Adipocyte (in vitro differentiated cells): Measurements from ENCODE around the gene MTCP1.

Experiments used
- DNase-seq: peaks from one replicate; pipeline ENCODE4 v3.0.0-alpha.2; 2015; ENCODE audit warnings: low read depth
- H3K27me3 ChIP-seq: replicated peaks from 2 replicates; pipeline ENCODE4 v1.7.0; 2013; ENCODE audit warnings: mild to moderate bottlenecking, low read length, moderate library complexity; ENCODE audit not compliant: control insufficient read depth, insufficient read depth
- H3K36me3 ChIP-seq: 2 replicates; pipeline ENCODE4 v1.7.0; 2013; ENCODE audit warnings: low read length, mild to moderate bottlenecking, moderate library complexity; ENCODE audit not compliant: control insufficient read depth, insufficient read depth, severe bottlenecking
- H3K4me1 ChIP-seq: 2 replicates; pipeline ENCODE4 v1.7.0; 2013; ENCODE audit warnings: mild to moderate bottlenecking, low read length, moderate library complexity; ENCODE audit not compliant: control insufficient read depth, insufficient read depth
- H3K4me3 ChIP-seq: 2 replicates; pipeline ENCODE4 v1.7.0; 2013; ENCODE audit warnings: mild to moderate bottlenecking, low read length, moderate library complexity
- H3K9ac ChIP-seq: 2 replicates; pipeline ENCODE4 v1.7.0; 2013; ENCODE audit warnings: mild to moderate bottlenecking, low read length, moderate library complexity
- H3K9me3 ChIP-seq: 2 replicates; pipeline ENCODE4 v1.7.0; 2013; ENCODE audit warnings: mild to moderate bottlenecking, low read length, moderate library complexity; ENCODE audit not compliant: control insufficient read depth

Gene MTCP1

DNA sequence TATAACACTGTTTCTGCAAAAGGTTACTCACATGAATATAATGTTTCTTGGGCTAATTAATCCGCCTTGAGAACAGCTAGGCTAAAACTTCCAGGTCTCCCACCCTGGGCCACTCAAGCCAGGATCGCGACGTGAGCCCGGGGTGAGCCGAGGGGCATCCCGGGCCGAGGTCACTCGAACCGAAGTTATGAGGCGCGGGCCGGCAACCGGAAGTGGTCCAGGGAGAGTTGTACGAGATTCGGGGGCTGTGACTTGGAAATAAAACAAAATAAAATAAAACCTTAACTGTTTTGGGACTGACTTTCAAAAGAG lies 317 bp downstream of the MTCP1 start:
- Histone ChIP-seq H3K4me1 (peaks cover 27% of the 10 kb centered on the region), H3K9me3 (no peaks in the 10 kb centered on the region), H3K4me3 (peak overlapping the region; percentile 86), H3K36me3 (no peaks in the 10 kb centered on the region), H3K9ac (peak overlapping the region; percentile 87), H3K27me3 (no peaks in the 10 kb centered on the region)
- DNase-seq: peak; percentile 53

DNA sequence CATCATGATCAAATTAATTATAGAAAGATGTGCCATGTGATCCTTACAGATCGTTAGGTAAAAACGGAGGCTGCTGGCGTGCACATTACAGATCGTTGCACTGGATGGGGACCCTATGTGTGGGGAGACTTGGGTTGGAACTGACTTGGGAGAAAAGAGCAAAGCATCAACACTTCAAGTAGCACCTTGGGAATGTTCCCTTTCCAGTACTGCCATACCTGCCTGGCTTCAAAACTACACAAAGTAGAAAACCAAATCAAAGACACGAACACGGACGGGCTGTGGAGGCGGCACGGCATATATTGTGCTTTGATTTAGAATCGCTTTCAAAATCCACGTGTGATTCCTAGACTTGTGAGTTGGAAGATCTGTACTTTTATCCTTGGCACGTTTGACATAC lies 898 bp downstream of the MTCP1 start:
- Histone ChIP-seq H3K27me3 (no peaks in the 10 kb centered on the region), H3K4me1 (peaks cover 33% of the 10 kb centered on the region), H3K9me3 (no peaks in the 10 kb centered on the region), H3K36me3 (no peaks in the 10 kb centered on the region), H3K4me3 (peak overlapping the region; percentile 86), H3K9ac (peak overlapping the region; percentile 87)
- DNase-seq: no peak

GRCh38 chrX:155069414-155069813 lies 1.5 kb downstream of the MTCP1 start:
- no peak for DNase-seq
- no peaks in the 10 kb centered on the region for H3K27me3 ChIP-seq
- H3K9ac ChIP-seq: peak overlapping the region; percentile 87
- peaks cover 36% of the 10 kb centered on the region for H3K4me1 ChIP-seq
- no peaks in the 10 kb centered on the region for H3K9me3 ChIP-seq
- peak overlapping the region; percentile 86 for H3K4me3 ChIP-seq
- no peaks in the 10 kb centered on the region for H3K36me3 ChIP-seq

DNA sequence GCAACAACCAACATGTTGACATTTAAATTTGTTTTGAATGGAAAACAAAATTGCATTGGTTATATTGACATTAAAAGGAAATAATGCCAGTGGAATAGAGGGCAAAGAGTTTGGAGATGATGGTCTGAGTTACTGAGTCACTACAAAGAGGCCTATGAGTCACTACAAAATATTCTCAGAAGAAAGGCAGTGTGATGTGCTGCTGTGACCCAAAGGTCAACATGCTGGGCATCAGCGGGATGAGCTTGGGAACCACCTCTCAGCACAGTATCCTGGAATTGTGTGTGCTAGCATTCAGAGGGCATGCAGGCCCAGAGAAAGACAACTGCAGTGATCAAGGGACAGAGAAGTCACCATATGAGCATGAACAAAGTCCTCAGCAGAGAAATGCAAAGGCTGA lies 2.8 kb downstream of the MTCP1 start:
- DNase-seq: peak; percentile 49
- H3K4me1 ChIP-seq: peaks cover 36% of the 10 kb centered on the region

GRCh38 chrX:155065035-155065734 lies 5.8 kb downstream of the MTCP1 start:
- Histone ChIP-seq H3K9me3 (no peaks in the 10 kb centered on the region), H3K9ac (no peak overlapping the region), H3K36me3 (no peaks in the 10 kb centered on the region), H3K4me3 (no peak overlapping the region), H3K27me3 (no peaks in the 10 kb centered on the region), H3K4me1 (peaks cover 36% of the 10 kb centered on the region)
- DNase-seq: peak; percentile 24

More for the DNA sequence above, 2.8 kb downstream of the MTCP1 start:
- Histone ChIP-seq H3K4me3 (no peak overlapping the region), H3K27me3 (no peaks in the 10 kb centered on the region), H3K9me3 (no peaks in the 10 kb centered on the region), H3K9ac (no peak overlapping the region), H3K36me3 (no peaks in the 10 kb centered on the region)

GRCh38 chrX:155061760-155062159 lies 9.2 kb downstream of the MTCP1 start:
- no peak overlapping the region for H3K4me3 ChIP-seq
- H3K9me3 ChIP-seq: no peaks in the 10 kb centered on the region
- no peak overlapping the region for H3K9ac ChIP-seq
- peaks cover 16% of the 10 kb centered on the region for H3K4me1 ChIP-seq
- no peaks in the 10 kb centered on the region for H3K27me3 ChIP-seq
- no peaks in the 10 kb centered on the region for H3K36me3 ChIP-seq
- no peak for DNase-seq

- peak; percentile 74 for DNase-seq
- peaks cover 4% of the 10 kb centered on the region for H3K36me3 ChIP-seq
- H3K9me3 ChIP-seq: no peaks in the 10 kb centered on the region
- H3K9ac ChIP-seq: peak overlapping the region; percentile 20
- H3K4me1 ChIP-seq: peaks cover 5% of the 10 kb centered on the region
- H3K27me3 ChIP-seq: no peaks in the 10 kb centered on the region
- H3K4me3 ChIP-seq: peak overlapping the region; percentile 39
These were observed 13.8 kb downstream of the MTCP1 start for GRCh38 chrX:155056877-155057792.

DNA sequence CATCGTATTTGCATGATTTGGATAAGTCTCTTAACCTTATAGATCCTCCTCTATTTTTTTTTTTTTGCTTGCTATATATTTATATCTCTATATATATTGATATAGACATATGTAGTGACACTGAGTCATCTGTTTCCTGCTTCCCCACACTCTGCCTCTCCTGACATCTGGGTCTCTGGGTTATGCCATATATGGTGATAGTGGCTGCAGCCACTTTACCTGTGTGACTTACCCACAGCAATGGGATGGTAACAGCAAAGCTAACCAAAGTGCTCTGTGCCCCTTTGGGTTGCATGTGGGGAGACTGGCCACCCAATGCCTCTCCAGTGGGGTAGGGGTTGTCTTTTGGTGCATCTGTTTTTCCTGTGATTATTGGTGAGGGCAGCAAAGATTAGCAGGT lies 14.5 kb downstream of the MTCP1 start:
- Histone ChIP-seq H3K9ac (peak overlapping the region; percentile 20), H3K4me3 (no peak overlapping the region), H3K9me3 (no peaks in the 10 kb centered on the region), H3K4me1 (peaks cover 5% of the 10 kb centered on the region), H3K36me3 (peaks cover 10% of the 10 kb centered on the region), H3K27me3 (no peaks in the 10 kb centered on the region)
- DNase-seq: no peak

GRCh38 chrX:155055494-155055893 lies 15.4 kb downstream of the MTCP1 start:
- Histone ChIP-seq H3K36me3 (peaks cover 10% of the 10 kb centered on the region), H3K4me3 (no peak overlapping the region), H3K9me3 (no peaks in the 10 kb centered on the region), H3K4me1 (peaks cover 5% of the 10 kb centered on the region), H3K27me3 (no peaks in the 10 kb centered on the region), H3K9ac (no peak overlapping the region)
- no peak for DNase-seq

- DNase-seq: no peak
- Histone ChIP-seq H3K4me1 (peaks cover 5% of the 10 kb centered on the region), H3K9me3 (no peaks in the 10 kb centered on the region), H3K4me3 (no peak overlapping the region), H3K9ac (no peak overlapping the region), H3K27me3 (no peaks in the 10 kb centered on the region), H3K36me3 (peaks cover 10% of the 10 kb centered on the region)
These were observed 16.7 kb downstream of the MTCP1 start for GRCh38 chrX:155054255-155054654.

- H3K4me1 ChIP-seq: peaks cover 8% of the 10 kb centered on the region
- H3K9me3 ChIP-seq: no peaks in the 10 kb centered on the region
- H3K9ac ChIP-seq: no peak overlapping the region
- no peak overlapping the region for H3K4me3 ChIP-seq
- no peaks in the 10 kb centered on the region for H3K27me3 ChIP-seq
- DNase-seq: no peak
- H3K36me3 ChIP-seq: peaks cover 10% of the 10 kb centered on the region
These were observed 17.3 kb downstream of the MTCP1 start for GRCh38 chrX:155053656-155054055.
